Calu3 (cell line): ENCODE results near the gene SEMA5A. TPM values are rescaled to one million over a fixed set of nuclear protein-coding genes. Genes with fewer than 3 reads are reported as not detected.

Experiments
- BruUV-seq: library from RNA; stranded (reverse); fragments of 400-500 nt; replicated peaks from 2 replicates; lab custom pipeline; 2021; lab: Mats Ljungman, UMichigan
- CTCF ChIA-PET: fragments of 300-600 bp; sonication (Branson Sonifier 250); formaldehyde crosslinking; loops from one replicate; lab custom pipeline; 2022; ENCODE audit warnings: antibody characterized with exemption; lab: Charles Lee
- DNase-seq: peaks from one replicate; pipeline ENCODE4 v3.0.0; 2022
- H3K27ac Mint-ChIP-seq: one replicate; pipeline ENCODE4 v1.8.0; 2022; ENCODE audit warnings: mixed read lengths; ENCODE audit not compliant: unreplicated experiment
- H3K27me3 Mint-ChIP-seq: one replicate; pipeline ENCODE4 v1.8.0; 2022; ENCODE audit warnings: mixed read lengths; ENCODE audit not compliant: unreplicated experiment
- H3K36me3 Mint-ChIP-seq: one replicate; pipeline ENCODE4 v1.8.0; 2022; ENCODE audit warnings: mild to moderate bottlenecking, moderate library complexity, mixed read lengths; ENCODE audit not compliant: insufficient read depth, unreplicated experiment
- H3K4me1 Mint-ChIP-seq: one replicate; pipeline ENCODE4 v1.8.0; 2022; ENCODE audit warnings: mild to moderate bottlenecking, low read depth, mixed read lengths; ENCODE audit not compliant: unreplicated experiment
- H3K4me3 Mint-ChIP-seq: one replicate; pipeline ENCODE4 v1.8.0; 2022; ENCODE audit warnings: mild to moderate bottlenecking, low read depth, moderate library complexity, mixed read lengths; ENCODE audit not compliant: unreplicated experiment
- H3K9me3 Mint-ChIP-seq: one replicate; pipeline ENCODE4 v1.8.0; 2022; ENCODE audit warnings: low read depth, mixed read lengths; ENCODE audit not compliant: unreplicated experiment
- CTCF ChIP-seq: fragments of 200-600 bp; IDR thresholded peaks from one replicate; pipeline ENCODE4 v1.8.0; 2022; ENCODE audit warnings: antibody characterized with exemption; ENCODE audit not compliant: unreplicated experiment
- intact Hi-C: fragments of 100-400 bp; cut with micrococcal nuclease; formaldehyde crosslinking; loops from one replicate; pipeline ENCODE4 v1.10.0; 2022; ENCODE audit not compliant: unreplicated experiment
- total RNA-seq: library from RNA; stranded (reverse); gene quantifications from 2 replicates; pipeline ENCODE4 v1.2.3, GENCODE V29; 2022

Gene SEMA5A
- total RNA-seq, 1 experiment from 2014 or later: 0.52 TPM

GRCh38 chr5:9099689-9100088 lies 446.2 kb downstream of the SEMA5A start:
- Mint-ChIP-seq H3K4me3 (no peak overlapping the region), H3K27me3 (no peaks in the 10 kb centered on the region), H3K36me3 (no peaks in the 10 kb centered on the region), H3K27ac (no peak overlapping the region), H3K4me1 (no peaks in the 10 kb centered on the region), H3K9me3 (peaks cover 6% of the 10 kb centered on the region)
- no peak for DNase-seq
- no peak for TF ChIP-seq CTCF
- no TSS peak for BruUV-seq
- CTCF ChIA-PET: no interaction called here
- intact Hi-C loops: no loop called here

GRCh38 chr5:9098990-9099389 lies 446.9 kb downstream of the SEMA5A start:
- Mint-ChIP-seq H3K9me3 (peaks cover 9% of the 10 kb centered on the region), H3K4me3 (no peak overlapping the region), H3K27ac (no peak overlapping the region), H3K4me1 (no peaks in the 10 kb centered on the region), H3K36me3 (no peaks in the 10 kb centered on the region), H3K27me3 (no peaks in the 10 kb centered on the region)
- DNase-seq: no peak
- BruUV-seq: no TSS peak
- intact Hi-C loops: no loop called here
- CTCF ChIA-PET: interaction anchor here (0.6 kb wide), 1 partner anchor 63 kb away, joined by 3 read pairs; no protein-coding TSS in a partner anchor
- no peak for TF ChIP-seq CTCF

GRCh38 chr5:9094582-9094981 lies 451.3 kb downstream of the SEMA5A start:
- BruUV-seq: no TSS peak
- no peak overlapping the region for H3K27ac Mint-ChIP-seq

GRCh38 chr5:9091896-9092662 lies 453.8 kb downstream of the SEMA5A start:
- no TSS peak for BruUV-seq
- H3K9me3 Mint-ChIP-seq: peaks cover 12% of the 10 kb centered on the region
- no peaks in the 10 kb centered on the region for H3K4me1 Mint-ChIP-seq
- no peaks in the 10 kb centered on the region for H3K27me3 Mint-ChIP-seq
- no peak overlapping the region for H3K4me3 Mint-ChIP-seq
- intact Hi-C loops: no loop called here
- no peak for TF ChIP-seq CTCF
- H3K27ac Mint-ChIP-seq: no peak overlapping the region
- no peaks in the 10 kb centered on the region for H3K36me3 Mint-ChIP-seq
- CTCF ChIA-PET: no interaction called here
- no peak for DNase-seq

More at GRCh38 chr5:9094582-9094981, 451.3 kb downstream of the SEMA5A start:
- no peak for TF ChIP-seq CTCF
- peaks cover 12% of the 10 kb centered on the region for H3K9me3 Mint-ChIP-seq
- DNase-seq: no peak
- no peaks in the 10 kb centered on the region for H3K27me3 Mint-ChIP-seq
- intact Hi-C loops: no loop called here
- H3K4me3 Mint-ChIP-seq: no peak overlapping the region
- no peaks in the 10 kb centered on the region for H3K36me3 Mint-ChIP-seq
- no peaks in the 10 kb centered on the region for H3K4me1 Mint-ChIP-seq
- CTCF ChIA-PET: no interaction called here
